ENCODE data around the gene TPSAB1.
"Not testable (repeated sequence)": the region's sequence is repeated elsewhere in the genome, so short reads cannot be mapped to it uniquely, and the experiment has no call there.

The TPSAB1 gene

DNA sequence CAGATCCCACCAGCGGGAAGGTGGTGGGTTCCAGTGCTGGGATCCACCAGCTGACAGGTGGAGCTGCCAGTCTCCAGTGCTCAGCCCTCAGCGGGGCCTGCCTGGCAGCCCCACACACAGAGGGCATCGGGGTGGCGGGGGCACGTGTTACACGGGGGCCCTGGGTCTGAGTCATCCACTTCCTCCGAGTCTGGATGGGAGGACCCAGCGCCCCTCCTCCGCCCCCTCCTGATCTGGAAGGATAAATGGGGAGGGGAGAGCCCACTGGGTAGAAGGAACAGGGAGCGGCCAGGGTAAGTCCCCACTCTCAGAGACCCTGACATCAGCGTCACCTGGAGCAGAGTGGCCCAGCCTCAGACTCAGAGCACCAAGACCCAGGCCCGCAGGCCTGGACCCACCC is at the start of gene TPSAB1:
TPSAB1 (plus strand) TSS at position 270 of the 400 bp plus-strand sequence. CDS start 234 bp downstream, outside the sequence.
- not testable (repeated sequence) for DNase-seq

DNA sequence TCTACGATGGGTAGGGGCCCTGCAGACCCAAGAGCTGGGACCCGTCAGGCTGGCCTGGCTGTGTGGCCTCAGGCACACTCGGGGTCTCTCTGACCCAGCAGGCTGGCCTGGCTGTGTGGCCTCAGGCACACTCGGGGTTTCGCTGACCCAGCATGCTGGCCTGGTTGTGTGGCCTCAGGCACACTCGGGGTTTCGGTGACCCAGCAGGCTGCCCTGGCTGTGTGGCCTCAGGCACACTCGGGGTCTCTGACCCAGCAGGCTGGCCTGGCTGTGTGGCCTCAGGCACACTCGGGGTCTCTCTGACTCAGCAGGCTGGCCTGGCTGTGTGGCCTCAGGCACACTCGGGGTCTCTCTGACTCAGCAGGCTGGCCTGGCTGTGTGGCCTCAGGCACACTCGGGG is 49.7 kb upstream of the TPSAB1 start:
- DNase-seq: not testable (repeated sequence)

- no peak for DNase-seq
These were observed 48.0 kb upstream of the TPSAB1 start for GRCh38 chr16:1192384-1193073.

- DNase-seq: no peak
These were observed 47.2 kb upstream of the TPSAB1 start for GRCh38 chr16:1193143-1193824.

DNA sequence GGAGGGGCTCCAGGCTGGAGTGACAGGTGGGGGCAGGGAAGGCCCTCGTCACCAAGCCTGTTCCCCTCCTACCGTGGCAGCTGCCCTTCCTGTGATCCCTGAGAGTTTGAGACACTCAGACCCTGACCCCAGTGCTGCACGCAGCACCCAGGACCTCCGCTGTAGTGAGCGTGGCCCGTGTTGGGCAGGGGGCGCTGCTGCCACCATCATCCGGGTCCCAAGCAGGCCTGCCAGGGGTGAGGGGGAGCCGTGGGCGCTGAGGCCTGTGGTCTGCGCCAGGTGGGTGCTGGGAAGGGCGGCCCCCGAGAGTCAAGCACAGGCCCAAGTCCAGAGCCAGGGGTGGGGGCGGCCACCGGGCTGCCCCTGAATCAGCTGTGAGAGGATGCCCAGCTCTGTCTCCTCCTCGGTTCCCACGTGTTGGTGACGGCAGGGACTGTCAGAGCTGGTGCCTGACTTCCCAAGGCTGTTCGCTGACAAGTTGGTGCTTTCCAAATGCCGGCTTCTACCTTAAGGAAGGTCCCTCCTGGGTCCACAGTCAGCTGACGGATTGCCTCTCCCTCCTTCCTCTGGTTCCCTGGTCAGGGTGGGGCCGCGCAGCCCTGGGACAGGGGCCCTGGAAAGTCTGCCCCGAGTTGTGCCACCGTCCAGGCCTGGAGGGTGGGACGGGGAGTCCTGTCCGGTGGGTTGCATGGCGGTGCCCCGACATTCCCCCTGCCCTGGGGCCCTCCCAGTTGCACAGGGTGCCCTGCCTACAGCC is 46.5 kb upstream of the TPSAB1 start:
- no peak for DNase-seq

GRCh38 chr16:1194665-1195392 is 45.7 kb upstream of the TPSAB1 start:
- DNase-seq: no peak

DNA sequence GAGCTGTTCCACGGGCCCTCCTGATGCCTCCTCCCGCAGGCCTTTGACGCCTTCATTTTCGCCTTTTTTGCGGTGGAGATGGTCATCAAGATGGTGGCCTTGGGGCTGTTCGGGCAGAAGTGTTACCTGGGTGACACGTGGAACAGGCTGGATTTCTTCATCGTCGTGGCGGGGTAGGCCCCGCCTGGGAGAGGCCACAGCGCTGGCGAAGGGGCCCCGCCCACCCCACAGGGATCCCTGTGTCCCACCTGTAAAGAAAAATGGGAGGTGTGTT is 45.2 kb upstream of the TPSAB1 start:
- no peak for DNase-seq

DNA sequence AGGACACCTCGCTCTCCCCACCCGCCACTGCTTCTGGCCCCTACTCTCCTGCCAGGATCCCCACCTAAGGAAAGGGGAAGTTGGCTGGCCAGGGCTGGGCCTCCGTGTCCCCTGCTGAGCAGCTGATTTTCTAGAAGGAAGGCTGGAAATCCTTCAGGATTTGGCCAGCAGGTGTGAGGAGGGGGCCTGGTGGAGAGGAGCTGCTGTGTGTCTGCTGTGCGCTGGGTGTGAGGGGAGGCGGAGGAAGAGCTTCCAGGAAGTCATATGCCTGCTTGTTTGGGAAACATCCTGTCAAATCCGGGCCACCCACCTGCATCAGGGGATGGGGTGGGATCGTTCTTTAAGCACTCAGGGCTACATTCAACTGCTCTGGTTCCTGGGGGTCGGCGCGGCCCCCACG is 44.0 kb upstream of the TPSAB1 start:
- DNase-seq: no peak

- DNase-seq: no peak
These were observed 43.2 kb upstream of the TPSAB1 start for GRCh38 chr16:1197237-1197866.

GRCh38 chr16:1198194-1198593 is 42.3 kb upstream of the TPSAB1 start:
- no peak for DNase-seq

- not testable (repeated sequence) for DNase-seq
These were observed 41.7 kb upstream of the TPSAB1 start for GRCh38 chr16:1198671-1199346.

- DNase-seq: no peak
These were observed 41.0 kb upstream of the TPSAB1 start for GRCh38 chr16:1199347-1200013.

DNA sequence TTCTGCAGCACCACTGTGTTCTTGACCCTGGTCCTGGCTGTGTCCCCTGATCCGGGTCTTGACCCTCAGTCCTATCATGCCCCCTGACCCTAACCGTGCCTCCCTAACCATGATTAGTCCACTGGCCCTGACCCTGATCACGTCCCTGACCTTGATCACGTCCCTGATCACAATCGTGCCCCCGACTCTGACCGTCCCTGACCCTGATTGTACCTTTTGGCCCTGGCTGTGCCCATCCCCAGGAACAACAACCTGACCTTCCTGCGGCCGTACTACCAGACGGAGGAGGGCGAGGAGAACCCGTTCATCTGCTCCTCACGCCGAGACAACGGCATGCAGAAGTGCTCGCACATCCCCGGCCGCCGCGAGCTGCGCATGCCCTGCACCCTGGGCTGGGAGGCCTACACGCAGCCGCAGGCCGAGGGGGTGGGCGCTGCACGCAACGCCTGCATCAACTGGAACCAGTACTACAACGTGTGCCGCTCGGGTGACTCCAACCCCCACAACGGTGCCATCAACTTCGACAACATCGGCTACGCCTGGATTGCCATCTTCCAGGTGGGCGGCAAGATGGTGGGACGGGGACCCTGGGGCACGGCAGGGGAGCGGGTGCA is 40.4 kb upstream of the TPSAB1 start:
- DNase-seq: no peak

GRCh38 chr16:1201444-1201843 is 39.1 kb upstream of the TPSAB1 start:
- DNase-seq: no peak

DNA sequence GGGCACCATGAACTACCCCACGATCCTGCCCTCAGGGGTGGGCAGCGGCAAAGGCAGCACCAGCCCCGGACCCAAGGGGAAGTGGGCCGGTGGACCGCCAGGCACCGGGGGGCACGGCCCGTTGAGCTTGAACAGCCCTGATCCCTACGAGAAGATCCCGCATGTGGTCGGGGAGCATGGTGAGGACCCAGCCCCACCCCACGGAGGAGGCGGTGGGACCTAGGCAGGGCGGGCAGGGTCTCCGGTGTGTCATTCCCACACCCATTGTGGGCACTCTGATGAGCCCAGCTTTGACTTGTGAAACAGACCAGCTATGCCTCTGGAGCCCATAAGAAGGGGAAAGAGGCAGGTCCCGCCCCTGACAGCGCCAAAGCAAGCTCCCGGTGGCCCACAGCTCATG is 38.2 kb upstream of the TPSAB1 start:
- no peak for DNase-seq

- no peak for DNase-seq
These were observed 35.6 kb upstream of the TPSAB1 start for GRCh38 chr16:1204933-1205332.

- no peak for DNase-seq
These were observed 34.2 kb upstream of the TPSAB1 start for GRCh38 chr16:1206326-1206725.

DNA sequence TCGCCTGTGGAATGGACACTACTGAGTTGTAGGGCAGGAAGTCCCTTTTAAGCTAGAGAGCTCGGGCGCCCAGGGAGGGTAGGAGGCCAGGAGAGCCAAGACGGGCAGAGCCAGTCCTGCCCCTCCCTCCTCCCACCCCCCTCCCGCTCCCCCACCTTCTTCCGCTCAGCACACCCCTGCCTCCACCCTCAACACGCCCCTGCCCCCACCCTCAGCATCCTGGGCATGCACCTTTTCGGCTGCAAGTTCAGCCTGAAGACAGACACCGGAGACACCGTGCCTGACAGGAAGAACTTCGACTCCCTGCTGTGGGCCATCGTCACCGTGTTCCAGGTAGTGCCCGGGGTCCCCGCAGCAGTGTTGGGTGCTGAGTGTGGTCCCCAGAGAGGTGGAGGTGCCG is 33.7 kb upstream of the TPSAB1 start:
- no peak for DNase-seq

- no peak for DNase-seq
These were observed 32.2 kb upstream of the TPSAB1 start for GRCh38 chr16:1208239-1208830.

DNA sequence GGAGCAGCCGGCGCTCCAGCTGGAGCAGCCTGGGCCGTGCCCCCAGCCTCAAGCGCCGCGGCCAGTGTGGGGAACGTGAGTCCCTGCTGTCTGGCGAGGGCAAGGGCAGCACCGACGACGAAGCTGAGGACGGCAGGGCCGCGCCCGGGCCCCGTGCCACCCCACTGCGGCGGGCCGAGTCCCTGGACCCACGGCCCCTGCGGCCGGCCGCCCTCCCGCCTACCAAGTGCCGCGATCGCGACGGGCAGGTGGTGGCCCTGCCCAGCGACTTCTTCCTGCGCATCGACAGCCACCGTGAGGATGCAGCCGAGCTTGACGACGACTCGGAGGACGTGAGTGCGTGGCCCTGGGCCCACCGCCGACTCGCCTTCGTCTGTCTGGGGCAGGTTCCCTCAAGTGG is 31.4 kb upstream of the TPSAB1 start:
- DNase-seq: no peak

DNA sequence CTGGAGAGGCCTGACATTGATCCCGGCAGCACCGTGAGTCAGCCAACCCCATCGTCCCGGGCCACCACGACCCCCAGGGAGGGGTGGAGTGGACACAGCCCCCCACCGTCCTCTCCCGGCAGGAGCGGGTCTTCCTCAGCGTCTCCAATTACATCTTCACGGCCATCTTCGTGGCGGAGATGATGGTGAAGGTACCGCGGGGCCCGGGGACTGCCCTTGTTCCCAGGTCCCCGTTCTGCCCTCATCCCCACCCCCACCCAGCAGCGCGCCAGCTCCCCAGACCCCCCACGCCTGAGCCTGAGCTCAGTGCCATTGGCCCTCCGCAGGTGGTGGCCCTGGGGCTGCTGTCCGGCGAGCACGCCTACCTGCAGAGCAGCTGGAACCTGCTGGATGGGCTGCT is 30.0 kb upstream of the TPSAB1 start:
- no peak for DNase-seq

Data from activated gamma-delta T cell treated with Interleukin-2 at 50 U/mL for 16 hours (primary cell).